ENCODE results near the gene OSBPL3. TPM values are rescaled to one million over a fixed set of nuclear protein-coding genes. Genes with fewer than 3 reads are reported as not detected.

The OSBPL3 gene
- total and polyA plus RNA-seq, 4 experiments from 2014 or later, result 6.9 to 72.7 (median 40.5) TPM

GRCh38 chr7:24883622-24884013 is 96.4 kb downstream of the OSBPL3 start:
- Mint-ChIP-seq H3K9me3 (no peaks in the 10 kb centered on the region), H3K4me3 (no peak overlapping the region), H3K27ac (peak overlapping the region in 1 of 7 donors; percentile 49), H3K4me1 (peaks cover 14 to 44% (median 30%) of the 10 kb centered on the region in 4 donors), H3K27me3 (no peaks in the 10 kb centered on the region), H3K36me3 (peaks cover 32 to 34% of the 10 kb centered on the region in 2 donors)
- H3K4me3 ChIP-seq (ENCODE audit: low read length in 2 of 2), result no peak overlapping the region
- DNase-seq, result no peak
- POLR2A ChIA-PET (ENCODE audit: partially characterized antibody), result interaction anchor here (1.9 kb wide), 1 partner anchor 96 kb away, joined by 5 read pairs; no protein-coding TSS in a partner anchor
- peaks cover 14% of the 10 kb centered on the region for H3K4me1 ChIP-seq (ENCODE audit: insufficient read depth, low read length)
- H3K27ac ChIP-seq (ENCODE audit: low read depth, low read length), result no peak overlapping the region
- H3K36me3 ChIP-seq (ENCODE audit: insufficient read depth, low read length), result no peaks in the 10 kb centered on the region
- H3K9me3 ChIP-seq (ENCODE audit: control insufficient read depth in 1 of 2, low read length in 2 of 2), result no peaks in the 10 kb centered on the region
- H3K27me3 ChIP-seq (ENCODE audit: insufficient read depth, low read length), result no peaks in the 10 kb centered on the region
- intact Hi-C loops (cut with micrococcal nuclease), result no loop called here
- CTCF ChIA-PET (ENCODE audit: partially characterized antibody), result interaction anchor here (1.1 to 3.2 kb wide), 5 partner anchors 26 to 215 kb away, joined by 3 to 11 read pairs (median 5); no protein-coding TSS in a partner anchor

DNA sequence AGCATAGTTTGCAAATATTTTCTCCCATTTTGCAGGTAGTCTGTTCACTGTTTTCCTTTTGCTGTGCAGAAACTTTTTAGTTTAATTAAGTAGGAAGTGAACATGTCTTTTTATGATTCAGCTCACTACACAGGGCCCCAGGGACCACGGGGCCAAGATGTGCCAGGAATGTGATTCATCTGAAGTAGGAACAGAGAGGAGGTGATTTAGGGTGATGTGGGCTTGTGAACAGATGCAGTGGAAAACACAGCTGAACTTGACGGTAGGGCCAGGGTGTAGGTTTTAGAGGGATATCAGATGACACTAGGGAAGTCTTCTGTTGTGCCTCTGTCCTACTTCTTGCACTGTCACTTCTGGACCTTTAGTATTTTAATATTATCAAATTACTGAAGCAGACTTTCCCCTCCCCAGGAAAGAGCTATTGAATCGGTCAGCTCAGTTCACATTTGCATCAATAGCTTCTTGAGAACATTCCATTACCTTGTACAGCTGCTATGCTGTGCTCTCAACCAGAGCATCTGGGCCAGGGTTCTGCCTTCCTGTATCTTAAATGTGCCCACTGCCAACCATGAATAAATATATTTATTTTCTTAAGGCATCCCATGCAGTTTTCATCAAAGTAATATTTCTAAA is 96.9 kb downstream of the OSBPL3 start:
- intact Hi-C loops (cut with micrococcal nuclease), result no loop called here
- POLR2A ChIA-PET (ENCODE audit: partially characterized antibody), result interaction anchor here (0.7 to 1.9 kb wide), 2 partner anchors 57 to 96 kb away, joined by 3 to 5 read pairs; no protein-coding TSS in a partner anchor

DNA sequence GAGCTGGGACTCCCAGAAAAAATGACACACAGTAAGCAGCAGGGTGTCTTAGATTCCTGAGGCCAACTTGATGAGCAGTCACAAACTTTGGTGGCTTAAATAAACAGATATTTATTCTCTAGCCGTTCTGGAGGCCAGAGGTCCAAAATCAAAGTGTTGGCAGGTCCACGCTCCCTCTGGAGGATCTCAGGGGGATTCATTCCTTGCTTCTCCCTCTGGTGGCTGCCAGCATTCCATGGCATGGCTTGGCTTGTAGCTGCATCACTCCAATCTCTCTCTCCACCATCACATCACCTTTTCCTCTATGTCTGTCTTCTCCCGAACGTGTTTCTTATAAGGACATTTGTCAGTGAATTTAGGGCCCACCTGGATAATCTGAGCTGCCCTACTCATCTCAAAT is 98.4 kb downstream of the OSBPL3 start:
- intact Hi-C loops (cut with micrococcal nuclease), result no loop called here
- DNase-seq, result no peak
- no peak overlapping the region for H3K27ac ChIP-seq (ENCODE audit: low read depth, low read length)
- peaks cover 27 to 32% of the 10 kb centered on the region in 2 donors for H3K36me3 Mint-ChIP-seq
- H3K36me3 ChIP-seq (ENCODE audit: insufficient read depth, low read length), result no peaks in the 10 kb centered on the region
- peaks cover 33% of the 10 kb centered on the region for H3K4me1 ChIP-seq (ENCODE audit: insufficient read depth, low read length)
- ChIA-PET CTCF (ENCODE audit: partially characterized antibody) (interaction anchor here (1.0 to 3.2 kb wide), 3 partner anchors 24 to 217 kb away, joined by 3 to 11 read pairs (median 9); no protein-coding TSS in a partner anchor), POLR2A (ENCODE audit: partially characterized antibody) (interaction anchor here (0.6 to 1.3 kb wide), 4 partner anchors 10 to 100 kb away, joined by 3 to 7 read pairs (median 3); no protein-coding TSS in a partner anchor)
- H3K4me3 ChIP-seq (ENCODE audit: low read length in 2 of 2), result no peak overlapping the region
- no peaks in the 10 kb centered on the region for H3K9me3 ChIP-seq (ENCODE audit: control insufficient read depth in 1 of 2, low read length in 2 of 2)
- no peaks in the 10 kb centered on the region for H3K27me3 Mint-ChIP-seq
- peak overlapping the region in 1 of 7 donors; percentile 26 for H3K27ac Mint-ChIP-seq
- peaks cover 14 to 54% (median 37%) of the 10 kb centered on the region in 4 donors for H3K4me1 Mint-ChIP-seq
- H3K9me3 Mint-ChIP-seq, result no peaks in the 10 kb centered on the region
- H3K27me3 ChIP-seq (ENCODE audit: insufficient read depth, low read length), result no peaks in the 10 kb centered on the region
- H3K4me3 Mint-ChIP-seq, result no peak overlapping the region

More for the DNA sequence above, 96.9 kb downstream of the OSBPL3 start:
- Histone ChIP-seq H3K9me3 (ENCODE audit: control insufficient read depth in 1 of 2, low read length in 2 of 2) (no peaks in the 10 kb centered on the region), H3K27ac (ENCODE audit: low read depth, low read length) (no peak overlapping the region), H3K27me3 (ENCODE audit: insufficient read depth, low read length) (no peaks in the 10 kb centered on the region), H3K36me3 (ENCODE audit: insufficient read depth, low read length) (no peaks in the 10 kb centered on the region), H3K4me3 (ENCODE audit: low read length in 2 of 2) (no peak overlapping the region), H3K4me1 (ENCODE audit: insufficient read depth, low read length) (peaks cover 19% of the 10 kb centered on the region)
- no peak for DNase-seq
- no peaks in the 10 kb centered on the region for H3K9me3 Mint-ChIP-seq
- peaks cover 32 to 34% of the 10 kb centered on the region in 2 donors for H3K36me3 Mint-ChIP-seq
- CTCF ChIA-PET (ENCODE audit: partially characterized antibody), result interaction anchor here (1.1 to 3.2 kb wide), 4 partner anchors 25 to 215 kb away, joined by 3 to 11 read pairs (median 4); no protein-coding TSS in a partner anchor
- H3K4me1 Mint-ChIP-seq, result peaks cover 14 to 49% (median 34%) of the 10 kb centered on the region in 4 donors
- peak overlapping the region in 1 of 8 donors; percentile 24 for H3K4me3 Mint-ChIP-seq
- peak overlapping the region in 5 of 7 donors; percentile 29 to 79 (median 66) for H3K27ac Mint-ChIP-seq
- H3K27me3 Mint-ChIP-seq, result no peaks in the 10 kb centered on the region

DNA sequence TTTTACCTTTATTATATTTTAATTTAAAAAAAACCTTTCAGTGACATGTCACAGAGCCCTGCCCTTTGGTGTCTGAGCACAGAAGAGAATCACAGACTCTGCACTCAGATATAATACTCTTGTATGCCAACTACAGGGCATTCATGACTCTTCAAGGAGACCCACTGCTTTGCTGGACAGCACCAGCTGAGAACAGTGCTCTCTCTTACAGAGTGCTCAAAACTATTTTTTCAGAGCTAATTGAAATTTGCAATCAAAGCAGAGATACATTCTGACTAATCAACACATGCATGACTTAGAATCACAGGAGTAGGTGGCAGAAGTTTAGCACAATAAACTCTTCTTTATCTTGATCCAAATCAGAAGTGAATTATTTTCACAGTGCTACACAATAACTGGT is 99.1 kb downstream of the OSBPL3 start:
- Histone ChIP-seq H3K27ac (ENCODE audit: low read depth, low read length) (no peak overlapping the region), H3K9me3 (ENCODE audit: control insufficient read depth in 1 of 2, low read length in 2 of 2) (no peaks in the 10 kb centered on the region), H3K4me3 (ENCODE audit: low read length in 2 of 2) (no peak overlapping the region), H3K27me3 (ENCODE audit: insufficient read depth, low read length) (no peaks in the 10 kb centered on the region), H3K36me3 (ENCODE audit: insufficient read depth, low read length) (no peaks in the 10 kb centered on the region), H3K4me1 (ENCODE audit: insufficient read depth, low read length) (peaks cover 33% of the 10 kb centered on the region)
- Mint-ChIP-seq H3K4me3 (no peak overlapping the region), H3K27ac (no peak overlapping the region), H3K9me3 (no peaks in the 10 kb centered on the region), H3K27me3 (no peaks in the 10 kb centered on the region), H3K4me1 (peaks cover 14 to 54% (median 34%) of the 10 kb centered on the region in 4 donors), H3K36me3 (peaks cover 23 to 26% of the 10 kb centered on the region in 2 donors)
- DNase-seq, result no peak
- ChIA-PET CTCF (ENCODE audit: partially characterized antibody) (interaction anchor here (1.0 to 3.2 kb wide), 4 partner anchors 25 to 217 kb away, joined by 3 to 11 read pairs (median 6); no protein-coding TSS in a partner anchor), POLR2A (ENCODE audit: partially characterized antibody) (interaction anchor here (0.6 to 1.3 kb wide), 4 partner anchors 11 to 101 kb away, joined by 3 to 7 read pairs (median 3); no protein-coding TSS in a partner anchor)
- intact Hi-C loops (cut with micrococcal nuclease), result no loop called here

GRCh38 chr7:24879291-24879690 is 100.7 kb downstream of the OSBPL3 start:
- Mint-ChIP-seq H3K4me1 (peaks cover 13 to 49% (median 31%) of the 10 kb centered on the region in 4 donors), H3K36me3 (peaks cover 10 to 15% of the 10 kb centered on the region in 2 donors), H3K27ac (peak overlapping the region in 2 of 7 donors; percentile 32 to 75), H3K9me3 (no peaks in the 10 kb centered on the region), H3K27me3 (no peaks in the 10 kb centered on the region), H3K4me3 (no peak overlapping the region)
- Histone ChIP-seq H3K27me3 (ENCODE audit: insufficient read depth, low read length) (no peaks in the 10 kb centered on the region), H3K9me3 (ENCODE audit: control insufficient read depth in 1 of 2, low read length in 2 of 2) (no peaks in the 10 kb centered on the region), H3K4me3 (ENCODE audit: low read length in 2 of 2) (no peak overlapping the region), H3K36me3 (ENCODE audit: insufficient read depth, low read length) (no peaks in the 10 kb centered on the region), H3K4me1 (ENCODE audit: insufficient read depth, low read length) (peaks cover 33% of the 10 kb centered on the region), H3K27ac (ENCODE audit: low read depth, low read length) (no peak overlapping the region)
- no peak for DNase-seq
- ChIA-PET POLR2A (ENCODE audit: partially characterized antibody) (interaction anchor here (3.0 kb wide), 1 partner anchor 100 kb away, joined by 14 read pairs; the partner anchor contains the start of gene OSBPL3), CTCF (ENCODE audit: partially characterized antibody) (interaction anchor here (0.7 to 1.7 kb wide), 3 partner anchors 30 to 100 kb away, joined by 3 to 5 read pairs (median 3); no protein-coding TSS in a partner anchor)
- intact Hi-C loops (cut with micrococcal nuclease), result loop anchor here (2.0 to 5.0 kb wide), 2 partner anchors 33 to 58 kb away; no protein-coding TSS in a partner anchor

DNA sequence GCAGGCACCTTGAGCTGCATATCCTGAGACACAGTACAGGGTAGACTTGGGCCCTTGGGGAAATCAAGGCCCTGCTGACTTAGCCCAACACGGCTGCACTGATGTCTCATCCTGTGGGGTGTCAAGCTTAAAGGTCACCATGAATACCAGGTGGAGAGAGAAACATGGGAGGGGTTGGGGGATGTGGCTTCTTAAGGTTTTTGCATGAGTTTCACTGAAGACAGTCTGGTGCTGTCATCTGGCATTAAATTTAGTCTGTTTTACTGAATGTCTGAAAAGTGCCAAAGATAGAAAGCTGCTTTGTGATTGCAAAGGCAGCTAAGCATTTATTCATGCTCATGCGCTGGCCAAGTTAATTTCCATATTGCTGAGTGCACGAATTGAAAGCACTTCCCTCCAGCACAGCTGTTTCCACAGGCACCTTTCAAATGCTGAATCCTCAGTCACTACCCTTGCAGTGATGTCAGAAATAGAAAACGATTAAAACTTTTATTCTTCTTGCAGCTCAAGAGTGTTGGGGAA is 102.1 kb downstream of the OSBPL3 start:
- Mint-ChIP-seq H3K4me1 (peaks cover 8 to 40% (median 22%) of the 10 kb centered on the region in 4 donors), H3K36me3 (peaks cover 3 to 6% of the 10 kb centered on the region in 2 donors), H3K27me3 (no peaks in the 10 kb centered on the region), H3K9me3 (no peaks in the 10 kb centered on the region), H3K27ac (peak overlapping the region in 3 of 7 donors; percentile 7 to 75 (median 43)), H3K4me3 (peak overlapping the region in 1 of 8 donors; percentile 73)
- DNase-seq, result peak in 1 of 5 donors; percentile 53
- H3K27me3 ChIP-seq (ENCODE audit: insufficient read depth, low read length), result no peaks in the 10 kb centered on the region
- no peaks in the 10 kb centered on the region for H3K36me3 ChIP-seq (ENCODE audit: insufficient read depth, low read length)
- peaks cover 28% of the 10 kb centered on the region for H3K4me1 ChIP-seq (ENCODE audit: insufficient read depth, low read length)
- POLR2A ChIA-PET (ENCODE audit: partially characterized antibody), result interaction anchor here (0.8 to 3.0 kb wide), 4 partner anchors 32 to 101 kb away, joined by 3 to 14 read pairs (median 3); partner anchors contain the start of gene OSBPL3
- CTCF ChIA-PET (ENCODE audit: partially characterized antibody), result interaction anchor here (0.8 to 1.4 kb wide), 5 partner anchors 8 to 104 kb away, joined by 4 to 5 read pairs (median 5); no protein-coding TSS in a partner anchor
- H3K4me3 ChIP-seq (ENCODE audit: low read length in 2 of 2), result no peak overlapping the region
- H3K27ac ChIP-seq (ENCODE audit: low read depth, low read length), result no peak overlapping the region
- no peaks in the 10 kb centered on the region for H3K9me3 ChIP-seq (ENCODE audit: control insufficient read depth in 1 of 2, low read length in 2 of 2)
- intact Hi-C loops (cut with micrococcal nuclease), result loop anchor here (2.0 to 5.0 kb wide), 2 partner anchors 34 to 57 kb away; no protein-coding TSS in a partner anchor
